ENCODE measurements around the gene KLHL40. TPM values are rescaled to one million over a fixed set of nuclear protein-coding genes. Genes with fewer than 3 reads are reported as not detected.

Gene KLHL40, protein sequence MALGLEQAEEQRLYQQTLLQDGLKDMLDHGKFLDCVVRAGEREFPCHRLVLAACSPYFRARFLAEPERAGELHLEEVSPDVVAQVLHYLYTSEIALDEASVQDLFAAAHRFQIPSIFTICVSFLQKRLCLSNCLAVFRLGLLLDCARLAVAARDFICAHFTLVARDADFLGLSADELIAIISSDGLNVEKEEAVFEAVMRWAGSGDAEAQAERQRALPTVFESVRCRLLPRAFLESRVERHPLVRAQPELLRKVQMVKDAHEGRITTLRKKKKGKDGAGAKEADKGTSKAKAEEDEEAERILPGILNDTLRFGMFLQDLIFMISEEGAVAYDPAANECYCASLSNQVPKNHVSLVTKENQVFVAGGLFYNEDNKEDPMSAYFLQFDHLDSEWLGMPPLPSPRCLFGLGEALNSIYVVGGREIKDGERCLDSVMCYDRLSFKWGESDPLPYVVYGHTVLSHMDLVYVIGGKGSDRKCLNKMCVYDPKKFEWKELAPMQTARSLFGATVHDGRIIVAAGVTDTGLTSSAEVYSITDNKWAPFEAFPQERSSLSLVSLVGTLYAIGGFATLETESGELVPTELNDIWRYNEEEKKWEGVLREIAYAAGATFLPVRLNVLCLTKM
- not detected for polyA plus RNA-seq (2012; ENCODE audit: insufficient read depth, insufficient read length, low read depth)

- Histone ChIP-seq H3K36me3 (no peaks in the 10 kb centered on the region), H3K27me3 (no peaks in the 10 kb centered on the region), H3K9me3 (no peaks in the 10 kb centered on the region), H3K4me3 (ENCODE audit: low read depth, low read length) (no peak within 1 kb of the TSS), H3K4me1 (no peaks in the 10 kb centered on the region)
- TF ChIP-seq, protein P1, sequence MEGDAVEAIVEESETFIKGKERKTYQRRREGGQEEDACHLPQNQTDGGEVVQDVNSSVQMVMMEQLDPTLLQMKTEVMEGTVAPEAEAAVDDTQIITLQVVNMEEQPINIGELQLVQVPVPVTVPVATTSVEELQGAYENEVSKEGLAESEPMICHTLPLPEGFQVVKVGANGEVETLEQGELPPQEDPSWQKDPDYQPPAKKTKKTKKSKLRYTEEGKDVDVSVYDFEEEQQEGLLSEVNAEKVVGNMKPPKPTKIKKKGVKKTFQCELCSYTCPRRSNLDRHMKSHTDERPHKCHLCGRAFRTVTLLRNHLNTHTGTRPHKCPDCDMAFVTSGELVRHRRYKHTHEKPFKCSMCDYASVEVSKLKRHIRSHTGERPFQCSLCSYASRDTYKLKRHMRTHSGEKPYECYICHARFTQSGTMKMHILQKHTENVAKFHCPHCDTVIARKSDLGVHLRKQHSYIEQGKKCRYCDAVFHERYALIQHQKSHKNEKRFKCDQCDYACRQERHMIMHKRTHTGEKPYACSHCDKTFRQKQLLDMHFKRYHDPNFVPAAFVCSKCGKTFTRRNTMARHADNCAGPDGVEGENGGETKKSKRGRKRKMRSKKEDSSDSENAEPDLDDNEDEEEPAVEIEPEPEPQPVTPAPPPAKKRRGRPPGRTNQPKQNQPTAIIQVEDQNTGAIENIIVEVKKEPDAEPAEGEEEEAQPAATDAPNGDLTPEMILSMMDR (IDR thresholded peaks at IDR 0.05; ENCODE audit: low read depth, low read length): no peak
- no peak for DNase-seq
Measured at GRCh38 chr3:42685363-42685881, at the start of gene KLHL40. TSS of gene KLHL40 (plus strand) at chr3:42685537. CDS start at chr3:42685619, 82 bp downstream.

DNA sequence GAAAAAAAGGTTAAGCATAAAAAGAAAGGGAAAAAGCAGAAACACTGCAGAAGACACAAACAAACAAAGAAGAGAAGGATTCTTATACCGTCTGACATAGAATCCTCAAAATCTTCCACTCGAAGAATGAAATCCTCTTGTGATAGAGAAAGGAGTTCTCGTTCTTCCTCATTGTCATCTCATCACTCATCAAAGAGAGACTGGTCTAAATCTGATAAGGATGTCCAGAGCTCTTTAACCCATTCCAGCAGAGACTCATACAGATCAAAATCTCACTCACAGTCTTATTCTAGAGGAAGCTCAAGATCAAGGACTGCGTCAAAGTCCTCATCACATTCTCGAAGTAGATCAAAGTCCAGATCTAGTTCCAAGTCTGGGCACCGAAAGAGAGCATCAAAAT, 48.3 kb upstream of the KLHL40 start:
- Histone ChIP-seq H3K9me3 (no peaks in the 10 kb centered on the region), H3K27me3 (no peaks in the 10 kb centered on the region), H3K36me3 (peaks cover 25% of the 10 kb centered on the region), H3K4me1 (no peaks in the 10 kb centered on the region), H3K4me3 (ENCODE audit: low read depth, low read length) (no peak overlapping the region)
- DNase-seq: no peak
- TF ChIP-seq, protein P1 (IDR thresholded peaks at IDR 0.05; ENCODE audit: low read depth, low read length): no peak

- Histone ChIP-seq H3K4me1 (no peaks in the 10 kb centered on the region), H3K36me3 (peaks cover 25% of the 10 kb centered on the region), H3K9me3 (no peaks in the 10 kb centered on the region), H3K27me3 (no peaks in the 10 kb centered on the region), H3K4me3 (ENCODE audit: low read depth, low read length) (no peak overlapping the region)
- TF ChIP-seq, protein P1 (IDR thresholded peaks at IDR 0.05; ENCODE audit: low read depth, low read length): no peak
- no peak for DNase-seq
Measured at GRCh38 chr3:42638339-42638842, 46.9 kb upstream of the KLHL40 start.

- Histone ChIP-seq H3K36me3 (peaks cover 30% of the 10 kb centered on the region), H3K4me3 (ENCODE audit: low read depth, low read length) (no peak overlapping the region)
Measured at GRCh38 chr3:42639192-42639591, 46.1 kb upstream of the KLHL40 start.

DNA sequence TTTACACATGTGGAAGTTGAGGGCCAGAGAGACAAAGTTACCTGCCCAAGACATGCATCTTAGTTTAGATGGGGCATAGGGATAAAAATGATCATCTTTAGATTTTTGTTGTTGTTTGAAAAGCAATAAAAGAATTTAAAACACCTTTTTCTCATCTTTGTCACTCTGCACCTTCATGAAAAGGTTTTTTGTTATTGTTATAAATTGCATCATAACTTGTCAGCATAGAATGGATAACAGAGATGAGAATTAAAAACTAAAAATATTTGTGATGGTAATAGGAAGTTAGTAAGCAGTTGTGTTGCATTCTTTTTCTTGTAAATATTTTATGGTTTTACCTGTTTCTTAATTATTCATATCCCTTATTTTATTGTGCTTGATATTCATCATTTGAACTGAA, 45.2 kb upstream of the KLHL40 start:
- TF ChIP-seq, protein P1 (IDR thresholded peaks at IDR 0.05; ENCODE audit: low read depth, low read length): no peak
- Histone ChIP-seq H3K4me1 (no peaks in the 10 kb centered on the region), H3K4me3 (ENCODE audit: low read depth, low read length) (no peak overlapping the region), H3K9me3 (no peaks in the 10 kb centered on the region), H3K27me3 (no peaks in the 10 kb centered on the region), H3K36me3 (peaks cover 30% of the 10 kb centered on the region)
- no peak for DNase-seq

More at GRCh38 chr3:42639192-42639591, 46.1 kb upstream of the KLHL40 start:
- Histone ChIP-seq H3K27me3 (no peaks in the 10 kb centered on the region), H3K4me1 (no peaks in the 10 kb centered on the region), H3K9me3 (no peaks in the 10 kb centered on the region)
- DNase-seq: no peak
- TF ChIP-seq, protein P1 (IDR thresholded peaks at IDR 0.05; ENCODE audit: low read depth, low read length): no peak
